AG20443 (cell line): ENCODE measurements around the gene FSTL1.
A peak's percentile ranks its signal among the peaks of the same experiment; 100 is the strongest.

Experiments
- DNase-seq: peaks from one replicate; pipeline ENCODE4 v3.0.0; 2012; ENCODE audit warnings: low spot score, mixed read lengths

The FSTL1 gene

GRCh38 chr3:120468635-120469295, 18.0 kb upstream of the FSTL1 start:
- DNase-seq = no peak

DNA sequence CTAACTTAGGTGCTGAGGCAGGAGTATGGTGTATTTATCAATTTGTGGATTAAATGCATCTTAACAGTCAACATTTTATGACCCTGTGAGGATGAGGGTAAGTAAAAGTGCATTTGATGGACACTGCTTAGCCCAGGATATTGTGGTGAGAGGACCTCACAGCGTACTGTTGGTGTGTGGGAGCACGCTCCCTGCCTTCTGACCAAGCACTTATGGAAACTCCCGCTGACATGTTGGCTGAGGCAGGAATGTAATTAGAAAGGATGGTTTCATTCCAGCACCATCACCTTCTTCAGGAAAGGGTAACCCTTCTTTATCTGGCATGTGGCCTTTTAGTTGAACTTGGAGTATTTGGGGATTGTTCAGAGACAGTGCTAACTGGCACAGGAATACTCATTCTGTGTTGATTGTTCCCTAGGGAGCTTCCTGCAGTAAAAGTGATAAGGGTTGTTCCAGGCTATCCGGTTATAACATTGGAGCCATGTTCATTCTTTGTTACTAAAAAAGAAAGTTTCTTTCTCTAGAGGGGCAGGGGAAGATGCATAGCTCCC, 11.7 kb upstream of the FSTL1 start:
- DNase-seq = no peak

DNA sequence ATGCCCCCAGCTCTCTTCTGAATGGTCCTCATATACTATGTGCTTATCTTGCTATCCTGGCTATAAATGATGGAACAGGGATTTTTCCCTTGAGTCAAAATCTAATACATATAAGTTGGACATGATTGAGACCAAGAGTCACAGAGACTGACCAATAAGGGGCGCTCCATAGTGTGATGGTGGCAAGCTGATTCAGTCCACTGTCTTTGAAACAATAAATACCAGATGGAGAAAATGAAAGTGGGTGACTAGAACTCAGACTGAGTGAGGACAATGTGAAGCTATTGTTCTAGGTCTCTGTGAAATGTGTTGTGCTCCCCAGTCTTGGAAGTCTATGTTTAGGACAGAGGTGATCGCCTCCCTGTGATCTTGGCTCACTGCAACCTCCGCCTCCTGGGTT, 10.6 kb upstream of the FSTL1 start:
- DNase-seq = no peak

GRCh38 chr3:120460862-120461261, 10.1 kb upstream of the FSTL1 start:
- no peak for DNase-seq

DNA sequence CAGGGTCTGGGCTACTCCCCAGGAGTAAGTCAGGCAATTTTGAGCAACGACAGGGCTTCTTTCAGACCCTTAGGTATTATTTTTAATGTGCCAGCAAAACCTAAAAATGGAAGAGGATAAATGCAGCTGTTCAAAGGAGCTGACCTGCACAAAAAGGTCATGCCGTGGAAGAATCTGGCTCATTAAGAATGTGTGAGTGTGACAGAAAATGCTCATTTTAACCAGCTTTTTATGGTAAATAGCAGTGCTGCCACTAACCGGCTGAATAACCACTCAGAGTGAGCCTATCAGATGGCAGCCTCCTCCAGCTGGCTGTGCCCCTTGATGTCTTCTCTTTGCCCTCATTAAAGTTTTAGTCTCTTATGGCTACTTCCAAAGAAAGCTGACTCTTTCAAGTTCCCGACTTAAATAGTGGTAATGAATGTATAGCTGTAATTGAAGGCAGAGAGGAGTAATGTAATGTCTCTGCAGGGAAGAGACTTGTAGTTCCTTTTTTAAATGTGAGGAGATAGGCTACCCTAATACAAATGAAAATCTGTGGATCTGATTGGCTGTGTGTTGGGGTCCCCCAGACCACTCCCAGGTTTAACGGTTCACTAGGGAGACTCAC, 9.5 kb upstream of the FSTL1 start:
- no peak for DNase-seq

DNA sequence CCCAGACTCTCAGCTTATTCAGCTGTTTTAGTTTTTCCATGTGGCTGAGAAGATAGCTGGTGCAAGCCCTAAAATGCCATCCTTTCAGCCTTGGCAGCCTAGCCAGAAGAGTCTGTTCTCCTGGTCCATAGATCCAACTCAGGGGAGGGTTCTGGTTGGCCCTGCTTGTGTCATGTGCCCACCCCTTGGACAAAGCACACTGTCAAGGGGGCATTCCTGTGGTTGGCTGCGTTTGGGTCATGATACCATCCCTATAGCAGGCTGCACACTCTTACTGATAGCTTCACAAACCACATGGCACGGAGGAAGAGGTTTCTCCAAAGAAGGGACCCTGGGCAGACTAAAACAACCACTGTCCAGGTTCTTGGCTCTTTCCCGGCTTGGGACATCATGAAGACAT, 8.4 kb upstream of the FSTL1 start:
- DNase-seq = no peak

- DNase-seq = no peak
These were observed 7.0 kb upstream of the FSTL1 start for GRCh38 chr3:120457827-120458226.

DNA sequence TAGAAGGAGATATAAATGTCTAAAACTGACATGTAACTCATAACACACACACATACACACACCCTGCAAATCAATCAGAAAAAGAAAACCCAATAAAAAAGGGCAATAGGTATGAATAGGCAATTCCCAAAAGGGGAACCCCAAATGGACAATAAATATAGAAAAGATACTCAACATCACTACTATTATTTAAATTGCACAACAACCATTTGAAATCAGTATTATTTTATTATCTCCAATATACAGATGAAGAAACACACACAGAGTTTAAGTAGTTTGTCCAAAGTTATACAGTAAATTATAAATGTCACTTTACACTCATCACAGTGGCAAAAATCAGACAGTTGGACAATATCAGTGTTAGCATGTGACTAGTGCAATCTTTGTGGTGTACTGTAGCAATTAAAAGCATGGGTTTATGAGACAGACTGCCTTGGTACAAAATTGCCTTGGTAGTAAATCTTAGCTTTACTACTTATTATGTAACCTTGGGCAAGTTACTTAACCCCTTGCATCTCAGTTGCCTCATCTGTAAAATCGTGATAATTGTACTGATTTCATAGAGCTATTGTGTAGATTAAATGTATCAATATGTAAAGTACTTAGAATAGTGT, 3.4 kb upstream of the FSTL1 start:
- no peak for DNase-seq

- no peak for DNase-seq
These were observed 2.0 kb upstream of the FSTL1 start for GRCh38 chr3:120452816-120453215.

GRCh38 chr3:120451806-120452205, 1.0 kb upstream of the FSTL1 start:
- DNase-seq = no peak

GRCh38 chr3:120451272-120451761, 525 bp upstream of the FSTL1 start:
- peak; percentile 29 for DNase-seq

DNA sequence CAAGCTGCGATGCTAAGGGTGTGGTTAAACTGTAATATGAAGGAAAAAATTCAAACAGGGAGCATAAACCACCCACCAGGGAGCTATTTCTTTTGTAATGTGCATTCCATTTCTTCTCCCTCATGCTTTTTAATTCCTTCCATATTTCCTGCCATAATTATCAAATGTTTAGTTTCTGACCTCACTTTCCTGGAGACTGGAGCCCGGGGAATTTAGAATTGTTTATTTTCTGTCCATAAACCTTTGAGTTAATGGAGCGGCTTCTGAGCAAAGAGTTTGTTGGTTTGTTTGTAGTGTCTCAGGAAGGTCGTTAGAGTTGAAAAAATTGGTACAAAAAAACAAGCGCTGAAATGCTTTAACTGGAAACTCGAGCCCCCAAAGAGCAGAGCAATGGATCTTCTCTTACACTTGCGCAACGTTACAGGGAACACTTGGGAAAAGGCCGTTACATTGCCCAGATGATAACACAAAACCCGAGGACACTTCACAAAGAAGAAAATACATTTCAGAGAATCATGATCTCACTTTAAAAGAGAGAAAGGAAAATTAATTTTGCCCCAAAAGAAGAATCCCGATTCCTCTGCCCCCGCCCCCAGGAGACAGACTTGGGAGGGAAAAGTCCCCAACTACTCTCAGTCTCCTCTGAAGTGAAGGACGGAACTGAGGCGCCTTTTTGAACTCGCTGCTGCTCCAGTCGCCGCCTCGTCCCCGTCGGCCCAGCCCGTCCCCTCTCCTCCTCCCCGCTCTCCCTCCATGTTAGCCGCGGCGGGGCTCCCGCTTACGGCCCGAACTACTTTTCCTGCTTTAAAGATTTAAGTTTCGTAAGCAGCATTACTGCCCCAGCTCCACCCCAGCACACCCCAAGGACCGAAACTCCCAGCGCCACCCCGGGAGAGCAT, 842 bp downstream of the FSTL1 start:
- DNase-seq = peak; percentile 74

GRCh38 chr3:120449251-120449650, 1.5 kb downstream of the FSTL1 start:
- peak; percentile 39 for DNase-seq

- peak; percentile 84 for DNase-seq
These were observed 2.0 kb downstream of the FSTL1 start for GRCh38 chr3:120448756-120449155.

- DNase-seq = no peak
These were observed 3.7 kb downstream of the FSTL1 start for GRCh38 chr3:120446891-120447668.

DNA sequence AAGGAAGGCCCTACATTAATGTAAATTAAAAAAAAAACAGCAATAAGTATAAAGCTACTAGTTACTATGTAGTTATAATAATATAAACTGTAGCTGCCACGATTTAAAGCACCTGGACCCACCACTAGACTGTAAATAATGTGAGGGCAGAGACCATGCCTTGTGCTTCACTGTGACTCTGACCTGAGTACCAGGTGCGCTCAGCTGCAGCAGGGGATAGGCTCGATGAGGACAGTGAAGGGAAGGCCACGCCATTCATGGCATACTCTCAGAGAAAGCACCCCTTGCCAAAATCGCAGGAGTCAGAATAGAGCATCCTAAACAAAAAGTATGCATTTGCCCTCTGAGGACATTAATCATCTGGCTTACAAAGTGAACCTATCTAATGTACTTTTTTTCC, 5.1 kb downstream of the FSTL1 start:
- DNase-seq = no peak

DNA sequence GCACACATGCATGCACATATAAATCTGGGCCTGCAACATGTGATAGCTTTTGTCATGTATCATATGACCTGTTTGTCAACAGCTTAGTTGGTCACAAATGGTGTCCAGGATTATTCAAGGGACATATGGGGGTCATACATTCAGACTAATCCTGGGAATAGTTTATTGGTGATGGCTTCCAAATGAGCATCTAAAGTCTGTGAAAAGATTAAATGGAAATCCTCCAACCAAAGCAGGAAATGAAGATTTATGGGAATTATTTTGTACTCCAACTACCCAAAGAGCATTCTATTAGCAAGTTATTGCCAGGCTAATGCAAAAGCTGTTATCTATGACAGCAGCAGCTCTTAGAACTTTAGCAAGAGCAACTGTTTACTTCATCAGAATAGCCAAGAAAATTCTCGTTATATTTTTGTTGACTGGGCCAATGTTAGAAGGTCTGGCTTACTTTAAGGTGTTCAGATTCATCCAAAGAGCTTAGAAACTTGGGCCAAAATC, 7.1 kb downstream of the FSTL1 start:
- DNase-seq = no peak

DNA sequence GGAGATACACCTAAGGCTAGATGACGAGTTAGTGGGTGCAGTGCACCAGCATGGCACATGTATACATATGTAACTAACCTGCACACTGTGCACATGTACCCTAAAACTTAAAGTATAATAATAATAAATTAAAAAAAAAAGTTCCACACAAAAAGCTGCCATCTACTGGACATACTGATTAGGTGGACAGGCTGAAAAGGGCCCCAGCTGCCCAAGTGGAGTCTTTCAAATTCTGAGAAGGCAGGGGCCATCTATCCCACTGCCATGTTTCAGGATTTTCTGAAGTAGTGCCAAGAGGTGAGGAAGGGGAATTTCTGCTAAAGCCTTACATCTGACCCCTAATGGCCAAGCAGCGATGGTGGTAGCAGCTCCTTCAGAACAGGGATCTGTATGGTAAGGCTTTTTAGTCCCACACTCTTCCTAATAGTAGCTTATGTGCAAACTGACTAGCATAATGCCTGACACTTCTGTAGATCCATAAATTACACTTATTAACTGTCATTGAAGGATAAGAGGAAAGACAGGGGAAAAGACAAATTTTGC, 7.7 kb downstream of the FSTL1 start:
- DNase-seq = no peak

DNA sequence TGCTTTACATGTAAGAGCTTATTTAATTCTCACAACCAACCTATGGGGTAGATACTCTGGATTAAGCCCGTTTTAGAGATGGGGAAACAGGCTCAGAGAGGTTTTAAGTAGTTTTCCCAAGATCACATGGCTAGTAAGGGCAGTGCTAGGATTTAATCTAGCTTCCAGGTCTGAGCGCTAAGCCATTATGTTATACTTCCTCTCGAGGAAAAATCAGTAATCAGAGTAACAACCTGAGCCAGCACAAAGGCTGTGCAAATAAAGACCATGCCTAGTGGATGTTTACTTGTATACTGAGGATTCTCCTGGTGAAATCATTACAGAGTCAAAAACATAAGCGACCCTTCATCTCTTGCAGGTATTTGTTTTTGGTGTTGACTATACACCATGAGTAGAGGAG, 9.0 kb downstream of the FSTL1 start:
- no peak for DNase-seq

DNA sequence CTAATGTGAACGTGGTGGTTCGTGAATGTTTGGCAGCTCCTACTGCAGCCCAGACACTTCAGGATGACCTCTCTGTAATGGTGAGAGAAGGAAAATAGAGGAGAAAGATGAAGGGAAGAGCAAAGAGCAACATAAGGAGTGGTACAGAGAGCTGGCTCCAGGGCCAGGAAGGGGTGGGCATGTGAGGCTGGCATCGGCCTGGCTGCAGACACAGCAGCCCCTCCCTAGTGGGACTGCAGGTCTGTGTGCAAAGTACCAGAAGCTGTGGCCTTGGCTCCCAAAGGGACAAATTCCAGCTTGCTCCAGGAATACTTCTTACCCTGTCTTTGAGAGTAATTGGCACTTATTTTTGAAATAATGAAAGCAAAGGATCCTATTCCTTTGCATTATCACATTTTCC, 10.0 kb downstream of the FSTL1 start:
- DNase-seq = no peak
